K562 (cell line): ENCODE measurements around the gene RAMAC. TPM values are rescaled to one million over a fixed set of nuclear protein-coding genes. Genes with fewer than 3 reads are reported as not detected.

Experiments
- BDP1 ChIP-seq: IDR thresholded peaks from 3 replicates; pipeline ENCODE4 v1.6.1; 2011; ENCODE audit not compliant: insufficient read length, insufficient read depth
- CAMTA2 ChIP-seq: fragments of 250-450 bp; sonication (Bioruptor Pico); conservative IDR thresholded peaks from 2 replicates; pipeline ENCODE4 v1.5.1; 2022
- CEBPG ChIP-seq, 3 experiments: fragments of 200-800 bp in 1 of 3; sonication (Bioruptor generic) in 1 of 3; sonication (generic) in 1 of 3; formaldehyde crosslinking in 1 of 3; IDR thresholded peaks in 2 of 3; conservative IDR thresholded peaks in 1 of 3; 2 replicates each; pipeline versions ENCODE4 v1.6.1 to v1.8.0; 2016 to 2022; ENCODE audit warnings: missing compliant biosample characterization in 2 of 3, missing genetic modification characterization in 2 of 3, mild to moderate bottlenecking in 1 of 3, missing genetic modification reagents in 1 of 3
- CEBPZ ChIP-seq: fragments of 150-350 bp; IDR thresholded peaks from 2 replicates; pipeline ENCODE4 v1.6.1; 2014; ENCODE audit warnings: low read depth, mild to moderate bottlenecking, low read length, borderline replicate concordance
- CREB1 ChIP-seq, 2 experiments: sonication (generic) in 1 of 2; formaldehyde crosslinking in 1 of 2; IDR thresholded peaks; 2 replicates each; pipeline versions ENCODE4 v1.6.1 to v1.8.0; 2012 to 2022; ENCODE audit warnings: inconsistent platforms in 1 of 2, mild to moderate bottlenecking in 1 of 2, missing genetic modification reagents in 1 of 2, moderate library complexity in 1 of 2
- FUS ChIP-seq: fragments of 200-400 bp; formaldehyde crosslinking; optimal IDR thresholded peaks from 2 replicates; pipeline ENCODE3; 2017; ENCODE audit warnings: low read depth, low read length
- MGA ChIP-seq: fragments of 450-650 bp; IDR thresholded peaks from 2 replicates; pipeline ENCODE4 v1.6.1; 2016; ENCODE audit warnings: mild to moderate bottlenecking, moderate library complexity
- NFE2L1 ChIP-seq: fragments of 450-650 bp; IDR thresholded peaks from 2 replicates; pipeline ENCODE4 v1.6.1; 2016; ENCODE audit warnings: missing genetic modification characterization, low read depth, mild to moderate bottlenecking, missing compliant biosample characterization, moderate library complexity, borderline replicate concordance
- POLR2A ChIP-seq: fragments of 450-650 bp; conservative IDR thresholded peaks from 2 replicates; pipeline ENCODE4 v1.6.1; 2016
- RAD51 ChIP-seq: fragments of 450-650 bp; IDR thresholded peaks from 2 replicates; pipeline ENCODE4 v1.7.1; 2016; ENCODE audit warnings: low read depth, mild to moderate bottlenecking, borderline replicate concordance
- ZNF707 ChIP-seq: fragments of 250-450 bp; sonication (Bioruptor Pico); conservative IDR thresholded peaks from 2 replicates; pipeline ENCODE4 v1.8.0; 2022; ENCODE audit warnings: inconsistent platforms, mild to moderate bottlenecking, moderate library complexity
- polyA plus RNA-seq, 8 experiments: library from polyadenylated mRNA; depleted of rRNA in 4 of 8; stranded (reverse) in 5 of 8; unstranded in 3 of 8; fragments of >200 nt; fragmentation: Nextera tagmentation in 2 of 8; fragmentation: Illumina TruSeq in 1 of 8; extraction: Ambion mirVana in 2 of 8; extraction: Trizol in 1 of 8; gene quantifications; 2 replicates each; pipeline versions ENCODE4 v1.2.1 to v1.2.3, GENCODE V29; 2011 to 2014; ENCODE audit warnings: inconsistent platforms in 1 of 8, missing spikeins in 1 of 8
- total RNA-seq, 7 experiments: library from RNA; depleted of rRNA in 6 of 7; stranded (reverse); fragments of >200 nt in 6 of 7; fragmentation: Illumina TruSeq in 2 of 7; extraction: Trizol in 2 of 7; gene quantifications; 2 replicates each; pipeline versions ENCODE4 v1.2.1 to v1.2.3, GENCODE V29; 2011 to 2021; ENCODE audit warnings: low replicate concordance in 1 of 7

Gene RAMAC
- total and polyA plus RNA-seq, 9 of the 15 experiments (the other 6 are each of a cell fraction or from before 2014, with no cell fraction given), result 26.9 to 108 (median 38.4) TPM

- TF ChIP-seq NFE2L1 (no peak), POLR2A (peak; percentile 88), BDP1 (no peak), CEBPG (CRISPR knock-in tag; IDR thresholded peaks at IDR 0.05) (peak; percentile 7; the same call in 1 of the 2 replicates), CEBPG (tag; conservative IDR thresholded peaks at IDR 0.05 in 1 of 2, IDR thresholded peaks at IDR 0.05 in 1 of 2) (no peak), CREB1 (IDR thresholded peaks at IDR 0.05) (no peak), CREB1 (CRISPR knock-in tag; IDR thresholded peaks at IDR 0.05) (peak; percentile 14; the same call in 1 of the 2 replicates), RAD51 (peak; percentile 69), CEBPZ (no peak), CAMTA2 (CRISPR knock-in tag) (no peak), MGA (peak; percentile 98), ZNF707 (no peak), FUS (no peak)
These were observed at the start of gene RAMAC (continued) for GRCh38 chr15:82985688-82986441.
